Right kidney (tissue), 1 donor: ENCODE data around the gene PLEKHO2.
A peak's percentile ranks its signal among the peaks of the same experiment; 100 is the strongest.

Source experiments
- DNase-seq: peaks from one replicate; pipeline ENCODE4 v3.0.0-alpha.2; 2016

The PLEKHO2 gene

DNA sequence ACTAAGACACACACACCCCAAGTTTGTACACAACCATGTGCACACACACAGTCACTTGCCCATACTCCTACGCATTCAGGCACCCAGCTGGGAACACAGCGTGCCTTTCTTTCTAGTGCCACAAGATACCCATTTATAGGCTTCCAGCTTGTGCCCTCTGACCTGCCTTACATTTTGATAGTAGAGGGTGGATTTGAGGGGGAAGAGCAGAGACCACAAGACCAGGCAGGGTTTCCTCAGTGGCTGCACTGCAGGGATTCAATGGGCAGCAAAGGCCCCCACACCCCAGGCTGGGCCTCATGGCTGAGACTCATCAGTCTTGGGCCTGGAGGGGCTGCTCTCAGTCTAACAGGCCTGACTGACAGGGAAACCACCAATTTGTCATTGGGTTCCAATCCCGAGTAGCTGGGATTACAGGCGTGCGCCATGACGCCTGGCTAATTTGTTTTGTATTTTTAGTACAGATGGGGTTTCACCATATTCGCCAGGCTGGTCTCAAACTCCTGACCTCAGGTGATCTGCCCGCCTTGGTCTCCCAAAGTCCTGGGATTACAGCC lies 51.2 kb downstream of the PLEKHO2 start:
- no peak for DNase-seq

GRCh38 chr15:64893481-64894394 lies 52.0 kb downstream of the PLEKHO2 start:
- peak; percentile 92 for DNase-seq

GRCh38 chr15:64894395-64895056 lies 52.8 kb downstream of the PLEKHO2 start:
- no peak for DNase-seq

GRCh38 chr15:64895285-64896065 lies 53.8 kb downstream of the PLEKHO2 start:
- DNase-seq, result no peak

DNA sequence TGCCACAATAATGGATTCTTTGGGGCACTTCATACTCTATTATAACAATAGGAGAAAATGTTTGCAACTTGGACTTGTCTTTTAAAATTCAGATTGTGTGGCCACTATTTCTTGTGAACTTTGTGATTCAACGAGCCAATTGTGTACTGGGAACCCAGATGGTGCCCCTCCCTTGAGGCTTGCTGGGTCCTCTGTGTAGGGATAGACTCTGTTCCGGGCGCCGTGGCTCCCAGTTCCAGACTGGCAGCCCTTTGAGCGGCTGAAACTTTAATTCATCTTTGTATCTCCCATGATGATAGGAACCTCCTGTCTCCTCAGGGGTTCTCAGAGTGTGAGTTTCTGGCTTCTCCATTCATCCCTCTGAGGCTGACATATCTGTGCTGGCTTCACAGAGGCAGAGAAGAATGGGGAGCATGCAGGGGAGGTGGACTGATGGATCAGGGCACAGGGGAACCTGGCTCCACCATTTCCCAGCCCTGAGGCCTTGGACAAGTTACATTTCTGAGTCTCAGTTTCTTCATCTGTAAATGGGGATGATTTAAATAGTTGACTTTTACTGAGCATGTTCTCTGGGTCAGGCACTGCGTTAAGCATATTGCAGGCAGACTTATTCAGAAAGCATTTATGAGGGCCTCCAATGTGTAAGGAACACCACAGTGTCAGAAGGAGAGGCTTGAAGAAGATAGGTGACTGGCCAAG lies 54.8 kb downstream of the PLEKHO2 start:
- DNase-seq, result no peak

DNA sequence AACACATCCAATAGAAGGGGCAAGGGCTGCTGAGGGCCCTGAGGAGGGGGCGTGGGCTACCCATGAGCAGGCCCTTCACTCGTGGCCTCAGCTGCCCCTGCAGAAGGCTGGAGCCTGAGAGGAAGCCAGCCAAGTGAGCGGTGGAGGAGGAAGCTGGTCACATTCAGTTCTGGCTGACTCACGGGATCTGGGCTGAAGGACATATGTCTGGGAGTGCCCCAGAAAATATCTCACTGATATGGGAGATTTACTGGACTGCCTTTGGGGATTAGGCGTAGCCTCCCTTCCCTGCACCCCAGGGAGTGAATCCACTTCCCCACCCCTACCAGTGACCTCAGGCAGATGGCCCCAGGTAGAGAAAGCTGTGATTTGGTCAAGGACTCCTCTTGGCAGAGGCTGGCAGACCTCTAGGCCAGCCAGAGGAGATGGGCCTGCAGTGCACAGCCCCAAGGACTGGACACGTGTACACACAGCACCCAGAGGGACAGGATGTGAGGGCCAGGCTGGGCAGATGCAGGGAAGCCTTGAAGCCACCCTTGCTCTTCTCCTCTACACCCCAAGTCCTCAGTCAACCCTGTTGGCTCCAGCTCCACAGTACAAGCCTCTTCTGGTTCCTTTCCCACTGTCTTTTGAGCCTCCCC lies 55.8 kb downstream of the PLEKHO2 start:
- no peak for DNase-seq

DNA sequence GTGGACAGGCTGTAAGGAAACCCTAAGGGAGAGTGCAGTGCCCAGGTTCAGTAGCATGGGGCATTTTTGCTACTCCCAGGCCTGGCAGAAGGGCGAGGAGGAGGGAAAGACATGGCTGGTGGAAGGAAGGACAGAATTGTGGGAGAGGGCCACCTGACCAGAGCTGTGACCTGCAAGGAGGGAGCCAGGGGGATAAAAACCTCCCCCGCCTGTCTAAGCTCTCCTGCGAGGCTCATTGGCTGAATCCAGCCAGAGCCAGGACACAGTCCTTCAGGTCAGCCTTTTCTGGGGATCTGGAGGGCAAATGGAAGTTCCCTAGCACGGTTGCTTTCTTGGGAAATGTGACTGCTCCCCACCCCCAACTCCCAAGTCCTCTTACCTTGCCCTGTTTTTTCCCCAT lies 56.7 kb downstream of the PLEKHO2 start:
- no peak for DNase-seq

DNA sequence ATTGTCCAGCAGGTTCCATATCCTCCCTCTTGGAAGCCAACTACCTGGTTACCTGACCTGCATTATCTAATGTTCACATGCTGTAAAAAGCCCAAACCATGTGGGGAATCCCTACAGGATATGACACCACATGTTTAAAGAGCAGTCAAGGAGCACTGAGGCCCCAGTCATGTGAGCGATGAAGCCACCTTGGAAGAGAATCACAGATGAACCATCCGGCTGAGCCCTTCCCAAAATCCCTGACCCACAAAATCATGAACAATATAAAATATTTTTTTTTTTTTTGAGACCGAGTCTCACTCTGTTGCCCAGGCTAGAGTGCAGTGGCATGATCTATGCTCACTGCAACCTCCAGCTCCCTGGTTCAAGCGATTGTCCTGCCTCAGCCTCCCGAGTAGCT lies 59.4 kb downstream of the PLEKHO2 start:
- DNase-seq, result no peak

DNA sequence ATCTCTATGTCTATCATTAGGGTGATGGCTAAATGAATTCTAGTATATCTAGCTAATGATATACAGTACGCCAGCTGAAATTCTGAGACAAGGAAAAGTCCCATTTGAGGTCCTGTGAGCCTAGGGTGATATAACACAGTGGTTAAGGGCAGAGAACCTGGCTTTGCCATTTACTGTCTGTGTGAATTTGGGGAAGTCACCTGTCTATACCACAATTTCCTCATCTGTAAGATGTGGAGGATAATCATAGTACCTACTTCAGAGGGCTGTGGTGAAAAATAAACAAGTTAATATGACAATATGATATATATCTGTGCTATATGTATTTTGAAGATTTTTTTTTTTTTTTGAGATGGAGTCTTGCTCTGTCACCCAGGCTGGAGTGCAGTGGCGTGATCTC lies 60.2 kb downstream of the PLEKHO2 start:
- DNase-seq, result no peak

DNA sequence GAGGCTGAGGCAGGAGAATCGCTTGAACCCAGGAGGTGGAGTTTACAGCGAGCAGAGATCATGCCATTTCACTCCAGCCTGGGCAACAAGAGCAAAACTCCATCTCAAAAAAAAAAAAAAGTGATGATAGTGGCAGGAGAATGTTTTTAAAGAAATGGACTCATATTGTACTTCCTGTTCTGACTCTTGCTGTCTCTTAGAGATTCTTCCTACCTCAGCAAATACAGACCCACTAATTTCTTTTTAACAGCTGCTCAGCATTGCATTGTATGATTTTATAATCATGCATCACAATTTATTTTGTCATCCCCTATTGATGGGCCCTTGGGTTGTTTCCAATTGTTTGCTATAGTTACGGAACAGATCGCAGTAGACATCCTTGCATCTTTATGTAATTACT lies 61.1 kb downstream of the PLEKHO2 start:
- DNase-seq, result no peak

- no peak for DNase-seq
Measured at GRCh38 chr15:64903326-64903950, 61.7 kb downstream of the PLEKHO2 start.

DNA sequence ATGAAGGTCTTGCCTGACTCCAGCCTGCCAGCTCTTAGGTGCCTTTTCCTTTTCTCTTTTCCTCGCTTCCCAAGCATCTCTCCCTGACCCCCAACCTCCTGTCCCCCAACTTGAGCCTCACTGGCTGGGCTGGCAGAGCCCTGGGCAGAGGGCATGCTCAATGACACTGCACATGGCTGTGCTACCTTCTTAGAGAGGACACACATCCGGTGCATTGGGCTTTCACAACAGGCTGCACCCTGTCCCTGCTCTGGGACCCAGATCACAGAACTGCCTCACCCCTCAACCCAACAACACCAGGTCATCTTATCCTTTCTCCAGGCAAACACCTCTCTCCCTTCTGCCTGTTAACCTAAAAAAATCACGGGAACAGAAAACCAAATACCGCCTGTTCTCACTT lies 62.5 kb downstream of the PLEKHO2 start:
- no peak for DNase-seq

DNA sequence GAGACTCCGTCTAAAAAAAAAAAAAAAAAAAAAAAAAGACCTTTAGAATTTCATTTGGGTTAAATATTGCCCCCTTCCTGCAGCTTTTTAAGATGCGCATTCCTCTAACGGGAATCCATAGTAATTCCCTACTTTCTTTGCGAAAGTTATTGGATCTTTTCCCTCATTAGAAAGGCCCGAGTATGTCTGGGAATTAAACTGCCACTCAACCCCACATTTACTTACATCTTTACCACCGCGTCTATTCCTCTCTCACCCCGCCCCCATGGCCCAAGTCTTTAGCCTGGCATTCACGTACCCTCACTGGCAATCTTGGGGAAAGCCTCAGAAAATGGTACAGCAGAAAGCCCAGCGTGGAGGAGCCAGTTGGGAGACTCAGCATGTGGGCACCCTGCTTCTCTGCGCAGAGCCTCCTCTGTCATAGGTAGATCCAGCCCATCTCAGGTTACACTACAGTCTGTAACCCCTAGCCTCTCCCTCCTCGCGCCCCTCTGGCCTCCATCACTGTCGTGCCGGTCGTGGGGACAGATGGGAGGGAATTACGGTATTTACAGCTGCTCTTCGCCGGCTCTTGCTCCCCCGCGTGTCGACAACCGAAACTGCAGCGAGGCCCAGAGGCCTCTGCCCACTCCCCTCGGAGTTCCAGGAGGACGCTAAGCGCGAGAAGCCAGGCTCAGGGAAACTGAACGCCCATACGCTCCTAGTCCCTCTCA lies 63.6 kb downstream of the PLEKHO2 start:
- DNase-seq, result peak; percentile 70

DNA sequence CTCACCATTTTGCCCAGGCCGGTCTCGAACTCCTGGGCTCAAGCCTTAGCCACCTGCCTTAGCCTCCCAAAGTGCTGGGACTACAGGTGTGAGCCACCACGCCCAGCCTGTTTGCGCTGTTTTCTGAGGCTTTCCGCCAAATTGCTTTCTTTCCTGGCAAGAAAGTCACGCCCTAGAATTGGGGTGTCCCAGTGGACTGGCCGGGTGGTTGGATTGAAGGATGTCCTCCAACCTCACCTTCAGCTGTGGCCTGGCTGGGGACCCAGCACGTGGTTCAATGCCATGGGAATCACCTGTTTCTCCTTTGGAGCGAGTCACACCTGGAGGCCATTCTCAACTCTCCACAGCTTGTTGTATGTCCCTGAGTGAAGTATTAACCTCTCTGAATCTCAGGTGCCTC lies 64.2 kb downstream of the PLEKHO2 start:
- DNase-seq, result no peak

- DNase-seq, result no peak
Measured at GRCh38 chr15:64906402-64906801, 64.7 kb downstream of the PLEKHO2 start.

GRCh38 chr15:64907991-64908390 lies 66.3 kb downstream of the PLEKHO2 start:
- DNase-seq, result no peak

DNA sequence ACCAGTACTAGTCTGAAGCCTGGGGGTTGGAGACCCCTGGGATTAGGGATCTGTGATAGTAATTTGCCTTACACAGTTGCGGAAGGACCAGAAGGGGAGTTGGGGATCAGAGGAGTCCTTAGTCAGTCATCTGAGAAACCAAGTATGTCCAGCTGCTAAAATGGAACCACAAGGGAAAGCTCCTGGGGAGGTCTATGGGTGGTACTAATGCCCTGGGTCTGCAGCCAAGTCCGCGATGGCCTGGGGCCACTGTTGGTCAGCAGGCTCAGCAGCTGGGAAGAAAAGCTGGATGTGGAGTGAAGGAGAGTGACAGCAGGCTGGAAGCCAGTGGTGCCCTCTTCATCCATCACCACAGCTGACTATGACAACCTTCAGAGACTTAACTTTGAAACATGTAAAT lies 67.8 kb downstream of the PLEKHO2 start:
- no peak for DNase-seq

- DNase-seq, result peak; percentile 83
Measured at GRCh38 chr15:64911311-64912186, 69.8 kb downstream of the PLEKHO2 start, which contains the start of gene ANKDD1A. Gene ANKDD1A (plus strand): TSS chr15:64911902. CDS start chr15:64911931, 29 bp downstream.
